Neural cell (in vitro differentiated cells): ENCODE results near the gene MAPK9. TPM values are rescaled to one million over a fixed set of nuclear protein-coding genes. Genes with fewer than 3 reads are reported as not detected.

ENCODE experiments used
- H2AFZ ChIP-seq: fragments of 200-600, 300-800 bp; sonication (generic), shearing (Covaris generic); 2 replicates; pipeline ENCODE4 v1.6.0; 2014; ENCODE audit warnings: low read depth, mild to moderate bottlenecking, antibody characterized with exemption, low read length, moderate library complexity
- H3F3A ChIP-seq: fragments of 200-600 bp; shearing (Covaris generic); 2 replicates; pipeline ENCODE4 v1.6.1; 2016; ENCODE audit warnings: mild to moderate bottlenecking, moderate library complexity, mixed read lengths, antibody characterized with exemption, low read length; ENCODE audit not compliant: insufficient read depth, poor library complexity, severe bottlenecking
- H3K27ac ChIP-seq: fragments of 200-600, 300-800 bp; sonication (generic), shearing (Covaris generic); 2 replicates; pipeline ENCODE4 v1.5.1; 2014; ENCODE audit warnings: mild to moderate bottlenecking, low read length, moderate library complexity
- H3K27me3 ChIP-seq: fragments of 300-800, 200-600 bp; sonication (generic), shearing (Covaris generic); 2 replicates; pipeline ENCODE4 v1.6.0; 2014; ENCODE audit warnings: mild to moderate bottlenecking, low read depth, low read length, moderate library complexity; ENCODE audit not compliant: insufficient read depth
- H3K36me3 ChIP-seq: fragments of 300-800, 200-600 bp; sonication (generic), shearing (Covaris generic); 2 replicates; pipeline ENCODE4 v1.5.1; 2014; ENCODE audit warnings: mild to moderate bottlenecking, antibody characterized with exemption, low read length, moderate library complexity; ENCODE audit not compliant: insufficient read depth
- H3K4me2 ChIP-seq: fragments of 300-800, 200-600 bp; sonication (generic), shearing (Covaris generic); 2 replicates; pipeline ENCODE4 v1.6.0; 2014; ENCODE audit warnings: mild to moderate bottlenecking, low read length
- H3K4me3 ChIP-seq: fragments of 300-800, 200-600 bp; sonication (generic), shearing (Covaris generic); 2 replicates; pipeline ENCODE4 v1.5.1; 2014; ENCODE audit warnings: mild to moderate bottlenecking, low read length, moderate library complexity
- H3K79me2 ChIP-seq: fragments of 200-600 bp; shearing (Covaris generic); replicated peaks from 2 replicates; pipeline ENCODE4 v1.6.0; 2014; ENCODE audit warnings: mild to moderate bottlenecking, low read length, moderate library complexity; ENCODE audit not compliant: insufficient read depth
- H3K9ac ChIP-seq: fragments of 300-800, 200-600 bp; sonication (generic), shearing (Covaris generic); 2 replicates; pipeline ENCODE4 v1.6.1; 2016; ENCODE audit warnings: mild to moderate bottlenecking, low read length, mixed read lengths
- H3K9me2 ChIP-seq: fragments of 200-600 bp; shearing (Covaris generic); 2 replicates; pipeline ENCODE4 v1.6.1; 2016; ENCODE audit warnings: mild to moderate bottlenecking, low read length, mixed read lengths; ENCODE audit not compliant: insufficient read depth
- H3K9me3 ChIP-seq: fragments of 200-600, 300-800 bp; sonication (generic), shearing (Covaris generic); 2 replicates; pipeline ENCODE4 v1.6.1; 2016; ENCODE audit warnings: mild to moderate bottlenecking, mixed run types, low read length, moderate library complexity, mixed read lengths
- H4K20me1 ChIP-seq: fragments of 200-600 bp; shearing (Covaris generic); 2 replicates; pipeline ENCODE4 v1.6.1; 2016; ENCODE audit warnings: mild to moderate bottlenecking, mixed run types; ENCODE audit not compliant: insufficient read depth
- EP300 ChIP-seq: fragments of 450-650 bp; conservative IDR thresholded peaks from 2 replicates; pipeline ENCODE4 v1.6.1; 2014; ENCODE audit warnings: antibody characterized with exemption, mild to moderate bottlenecking, moderate library complexity; ENCODE audit not compliant: poor library complexity, severe bottlenecking
- EZH2 ChIP-seq: fragments of 200-600, 300-800 bp; shearing (Covaris generic), sonication (generic); IDR thresholded peaks from 2 replicates; pipeline ENCODE4 v1.6.1; 2014; ENCODE audit warnings: antibody characterized with exemption, low read length, borderline replicate concordance, mild to moderate bottlenecking; ENCODE audit not compliant: insufficient read depth, poor library complexity, severe bottlenecking
- MXI1 ChIP-seq: fragments of 450-650 bp; conservative IDR thresholded peaks from 2 replicates; pipeline ENCODE4 v1.6.1; 2014; ENCODE audit warnings: antibody characterized with exemption, mild to moderate bottlenecking; ENCODE audit not compliant: poor library complexity, severe bottlenecking
- POLR2AphosphoS5 ChIP-seq: IDR thresholded peaks from 2 replicates; pipeline ENCODE4 v1.6.1; 2012
- RAD21 ChIP-seq: fragments of 450-650 bp; conservative IDR thresholded peaks from 2 replicates; pipeline ENCODE4 v1.6.1; 2014; ENCODE audit warnings: antibody characterized with exemption, mild to moderate bottlenecking, moderate library complexity
- SMC3 ChIP-seq: fragments of 450-650 bp; conservative IDR thresholded peaks from 2 replicates; pipeline ENCODE4 v1.6.1; 2014; ENCODE audit warnings: antibody characterized with exemption, mild to moderate bottlenecking, moderate library complexity; ENCODE audit not compliant: poor library complexity
- TAF1 ChIP-seq: IDR thresholded peaks from 2 replicates; pipeline ENCODE4 v1.6.1; 2012; ENCODE audit warnings: low read depth
- polyA plus RNA-seq: library from polyadenylated mRNA; depleted of rRNA; stranded (reverse); fragments of >200 nt; gene quantifications from 2 replicates; pipeline ENCODE4 v1.2.3, GENCODE V29; 2014
- TF ChIP-seq, protein P1 (sequence below): IDR thresholded peaks from 2 replicates; pipeline ENCODE4 v1.6.1; 2012; ENCODE audit warnings: borderline replicate concordance
- TF ChIP-seq, protein P2 (sequence below): fragments of 450-650 bp; IDR thresholded peaks from 2 replicates; pipeline ENCODE4 v1.5.1; 2014; ENCODE audit warnings: antibody characterized with exemption, mild to moderate bottlenecking, moderate library complexity; ENCODE audit not compliant: poor library complexity, severe bottlenecking

Gene MAPK9
- polyA plus RNA-seq, 1 donor from 2014 or later, result 73.9 TPM

GRCh38 chr5:180217797-180218196 lies 74.1 kb downstream of the MAPK9 start:
- Histone ChIP-seq H4K20me1 (no peaks in the 10 kb centered on the region), H3K4me2 (no peak overlapping the region), H3K36me3 (no peaks in the 10 kb centered on the region), H3K4me3 (no peak overlapping the region), H2AFZ (no peak overlapping the region), H3K9me2 (no peaks in the 10 kb centered on the region), H3K79me2 (no peaks in the 10 kb centered on the region), H3K27me3 (no peaks in the 10 kb centered on the region), H3K9ac (no peak overlapping the region), H3F3A (no peaks in the 10 kb centered on the region), H3K9me3 (no peaks in the 10 kb centered on the region), H3K27ac (no peak overlapping the region)
- TF ChIP-seq SMC3 (no peak), TAF1 (no peak), RAD21 (no peak), POLR2AphosphoS5 (no peak), MXI1 (no peak), EZH2 (no peak), EP300 (no peak)
- TF ChIP-seq, protein P1, sequence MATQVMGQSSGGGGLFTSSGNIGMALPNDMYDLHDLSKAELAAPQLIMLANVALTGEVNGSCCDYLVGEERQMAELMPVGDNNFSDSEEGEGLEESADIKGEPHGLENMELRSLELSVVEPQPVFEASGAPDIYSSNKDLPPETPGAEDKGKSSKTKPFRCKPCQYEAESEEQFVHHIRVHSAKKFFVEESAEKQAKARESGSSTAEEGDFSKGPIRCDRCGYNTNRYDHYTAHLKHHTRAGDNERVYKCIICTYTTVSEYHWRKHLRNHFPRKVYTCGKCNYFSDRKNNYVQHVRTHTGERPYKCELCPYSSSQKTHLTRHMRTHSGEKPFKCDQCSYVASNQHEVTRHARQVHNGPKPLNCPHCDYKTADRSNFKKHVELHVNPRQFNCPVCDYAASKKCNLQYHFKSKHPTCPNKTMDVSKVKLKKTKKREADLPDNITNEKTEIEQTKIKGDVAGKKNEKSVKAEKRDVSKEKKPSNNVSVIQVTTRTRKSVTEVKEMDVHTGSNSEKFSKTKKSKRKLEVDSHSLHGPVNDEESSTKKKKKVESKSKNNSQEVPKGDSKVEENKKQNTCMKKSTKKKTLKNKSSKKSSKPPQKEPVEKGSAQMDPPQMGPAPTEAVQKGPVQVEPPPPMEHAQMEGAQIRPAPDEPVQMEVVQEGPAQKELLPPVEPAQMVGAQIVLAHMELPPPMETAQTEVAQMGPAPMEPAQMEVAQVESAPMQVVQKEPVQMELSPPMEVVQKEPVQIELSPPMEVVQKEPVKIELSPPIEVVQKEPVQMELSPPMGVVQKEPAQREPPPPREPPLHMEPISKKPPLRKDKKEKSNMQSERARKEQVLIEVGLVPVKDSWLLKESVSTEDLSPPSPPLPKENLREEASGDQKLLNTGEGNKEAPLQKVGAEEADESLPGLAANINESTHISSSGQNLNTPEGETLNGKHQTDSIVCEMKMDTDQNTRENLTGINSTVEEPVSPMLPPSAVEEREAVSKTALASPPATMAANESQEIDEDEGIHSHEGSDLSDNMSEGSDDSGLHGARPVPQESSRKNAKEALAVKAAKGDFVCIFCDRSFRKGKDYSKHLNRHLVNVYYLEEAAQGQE, result no peak
- TF ChIP-seq, protein P2, sequence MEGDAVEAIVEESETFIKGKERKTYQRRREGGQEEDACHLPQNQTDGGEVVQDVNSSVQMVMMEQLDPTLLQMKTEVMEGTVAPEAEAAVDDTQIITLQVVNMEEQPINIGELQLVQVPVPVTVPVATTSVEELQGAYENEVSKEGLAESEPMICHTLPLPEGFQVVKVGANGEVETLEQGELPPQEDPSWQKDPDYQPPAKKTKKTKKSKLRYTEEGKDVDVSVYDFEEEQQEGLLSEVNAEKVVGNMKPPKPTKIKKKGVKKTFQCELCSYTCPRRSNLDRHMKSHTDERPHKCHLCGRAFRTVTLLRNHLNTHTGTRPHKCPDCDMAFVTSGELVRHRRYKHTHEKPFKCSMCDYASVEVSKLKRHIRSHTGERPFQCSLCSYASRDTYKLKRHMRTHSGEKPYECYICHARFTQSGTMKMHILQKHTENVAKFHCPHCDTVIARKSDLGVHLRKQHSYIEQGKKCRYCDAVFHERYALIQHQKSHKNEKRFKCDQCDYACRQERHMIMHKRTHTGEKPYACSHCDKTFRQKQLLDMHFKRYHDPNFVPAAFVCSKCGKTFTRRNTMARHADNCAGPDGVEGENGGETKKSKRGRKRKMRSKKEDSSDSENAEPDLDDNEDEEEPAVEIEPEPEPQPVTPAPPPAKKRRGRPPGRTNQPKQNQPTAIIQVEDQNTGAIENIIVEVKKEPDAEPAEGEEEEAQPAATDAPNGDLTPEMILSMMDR, result no peak

GRCh38 chr5:180216646-180217171 lies 75.2 kb downstream of the MAPK9 start:
- H3K27ac ChIP-seq, result no peak overlapping the region
- no peaks in the 10 kb centered on the region for H3K79me2 ChIP-seq
- no peak overlapping the region for H3K4me2 ChIP-seq
- H2AFZ ChIP-seq, result no peak overlapping the region
- TF ChIP-seq RAD21, result no peak
- no peak for TF ChIP-seq EP300
- TF ChIP-seq, protein P2, result no peak
- no peak for TF ChIP-seq SMC3
- TF ChIP-seq MXI1, result no peak
- TF ChIP-seq EZH2, result no peak
- TF ChIP-seq, protein P1, result no peak
- no peak for TF ChIP-seq TAF1
- no peak for TF ChIP-seq POLR2AphosphoS5
- H3K27me3 ChIP-seq, result no peaks in the 10 kb centered on the region
- H3K9me3 ChIP-seq, result no peaks in the 10 kb centered on the region
- no peak overlapping the region for H3K9ac ChIP-seq
- H3K36me3 ChIP-seq, result no peaks in the 10 kb centered on the region
- no peak overlapping the region for H3K4me3 ChIP-seq
- H4K20me1 ChIP-seq, result no peaks in the 10 kb centered on the region
- H3F3A ChIP-seq, result no peaks in the 10 kb centered on the region
- H3K9me2 ChIP-seq, result no peaks in the 10 kb centered on the region
